Measurements from ENCODE around the gene RPH3AL.
"Not testable (repeated sequence)": the region's sequence is repeated elsewhere in the genome, so short reads cannot be mapped to it uniquely, and the experiment has no call there.

Gene RPH3AL

GRCh38 chr17:178292-179065 lies 174.1 kb downstream of the RPH3AL start:
- no peak for DNase-seq (ENCODE audit: low read depth)

GRCh38 chr17:177762-178161 lies 174.8 kb downstream of the RPH3AL start:
- DNase-seq (ENCODE audit: low read depth): no peak

- no peak for DNase-seq (ENCODE audit: low read depth)
Observed at GRCh38 chr17:177155-177554, 175.5 kb downstream of the RPH3AL start.

GRCh38 chr17:173166-173911 lies 179.3 kb downstream of the RPH3AL start:
- no peak for DNase-seq (ENCODE audit: low read depth)

- no peak for DNase-seq (ENCODE audit: low read depth)
Observed at GRCh38 chr17:172401-172800, 180.2 kb downstream of the RPH3AL start.

- DNase-seq (ENCODE audit: low read depth): no peak
Observed at GRCh38 chr17:171871-172270, 180.7 kb downstream of the RPH3AL start.

- DNase-seq (ENCODE audit: low read depth): no peak
Observed at GRCh38 chr17:170130-170670, 182.4 kb downstream of the RPH3AL start.

- not testable (repeated sequence) for DNase-seq (ENCODE audit: low read depth)
Observed at GRCh38 chr17:168614-169013, 184.0 kb downstream of the RPH3AL start.

- no peak for DNase-seq (ENCODE audit: low read depth)
Observed at GRCh38 chr17:165939-166338, 186.7 kb downstream of the RPH3AL start.

- DNase-seq (ENCODE audit: low read depth): peak; percentile 20
Observed at GRCh38 chr17:164303-165235, 188.0 kb downstream of the RPH3AL start.

GRCh38 chr17:163514-164098 lies 189.0 kb downstream of the RPH3AL start:
- no peak for DNase-seq (ENCODE audit: low read depth)

GRCh38 chr17:162689-163088 lies 189.9 kb downstream of the RPH3AL start:
- no peak for DNase-seq (ENCODE audit: low read depth)

Measured in stimulated activated CD4-positive, alpha-beta T cell treated with anti-CD3 and anti-CD28 coated beads, Interleukin-2, amount 100 ng/mL, for 4 hours (primary cell).